Activated naive CD4-positive, alpha-beta T cell (primary cell): ENCODE results near the gene DIAPH3.

Source experiments
- DNase-seq, 4 experiments: peaks; one replicate each; lab custom pipeline; 2025; lab: John Stamatoyannopoulos, UW

The DIAPH3 gene

GRCh38 chr13:59621773-59622172 is 542.0 kb downstream of the DIAPH3 start:
- DNase-seq, result no peak
